Fibroblast of the conjunctiva (primary cell): Measurements from ENCODE around the gene AFAP1.
"Not testable (repeated sequence)": the region's sequence is repeated elsewhere in the genome, so short reads cannot be mapped to it uniquely, and the experiment has no call there.

Experiments
- DNase-seq: peaks from one replicate; pipeline ENCODE4 v3.0.0-alpha.2; 2010; ENCODE audit warnings: low read depth

AFAP1 gene

GRCh38 chr4:7945709-7946380 lies 6.2 kb upstream of the AFAP1 start:
- DNase-seq, result no peak

- DNase-seq, result no peak
Measured at GRCh38 chr4:7944599-7945220, 5.0 kb upstream of the AFAP1 start.

- not testable (repeated sequence) for DNase-seq
Measured at GRCh38 chr4:7943688-7944087, 4.0 kb upstream of the AFAP1 start.

- DNase-seq, result no peak
Measured at GRCh38 chr4:7943211-7943610, 3.5 kb upstream of the AFAP1 start.

GRCh38 chr4:7941965-7942496 lies 2.4 kb upstream of the AFAP1 start:
- no peak for DNase-seq

- no peak for DNase-seq
Measured at GRCh38 chr4:7941111-7941964, 1.7 kb upstream of the AFAP1 start.

- no peak for DNase-seq
Measured at GRCh38 chr4:7938609-7939376, 868 bp downstream of the AFAP1 start.

- no peak for DNase-seq
Measured at GRCh38 chr4:7938266-7938608, 1.4 kb downstream of the AFAP1 start.

GRCh38 chr4:7937006-7937405 lies 2.7 kb downstream of the AFAP1 start:
- no peak for DNase-seq

- DNase-seq, result no peak
Measured at GRCh38 chr4:7933651-7934510, 5.8 kb downstream of the AFAP1 start.

GRCh38 chr4:7932287-7932686 lies 7.4 kb downstream of the AFAP1 start:
- DNase-seq, result no peak

- DNase-seq, result no peak
Measured at GRCh38 chr4:7929118-7929951, 10.3 kb downstream of the AFAP1 start.

GRCh38 chr4:7928711-7929110 lies 10.9 kb downstream of the AFAP1 start:
- DNase-seq, result no peak

GRCh38 chr4:7926822-7927221 lies 12.8 kb downstream of the AFAP1 start:
- DNase-seq, result no peak

- no peak for DNase-seq
Measured at GRCh38 chr4:7924570-7924969, 15.1 kb downstream of the AFAP1 start.

- DNase-seq, result no peak
Measured at GRCh38 chr4:7924163-7924562, 15.5 kb downstream of the AFAP1 start.

- DNase-seq, result no peak
Measured at GRCh38 chr4:7922466-7922865, 17.2 kb downstream of the AFAP1 start.

- DNase-seq, result no peak
Measured at GRCh38 chr4:7918981-7919380, 20.7 kb downstream of the AFAP1 start.

- DNase-seq, result not testable (repeated sequence)
Measured at GRCh38 chr4:7918187-7918586, 21.5 kb downstream of the AFAP1 start.

- DNase-seq, result no peak
Measured at GRCh38 chr4:7917669-7918068, 22.0 kb downstream of the AFAP1 start.
